Stimulated activated effector memory CD8-positive, alpha-beta T cell treated with anti-CD3 and anti-CD28 coated beads, Interleukin-12 subunit alpha, Interleukin-12 subunit beta, amount 100 ng/mL, for 72 hours (primary cell): ENCODE results near the gene SETBP1.

Experiments used
- ATAC-seq: fragments of 150-1000 bp; cut with Tn5 transposase; 2 replicates; pipeline ENCODE4 v1.10.0; 2021
- DNase-seq, 2 donors: peaks; one replicate each; pipeline ENCODE4 v3.0.0; 2021 to 2022; ENCODE audit warnings: low spot score in 2 of 2
- H3K27ac Mint-ChIP-seq: one replicate; pipeline ENCODE4 v1.8.0; 2022; ENCODE audit warnings: mild to moderate bottlenecking, mixed read lengths
- H3K36me3 Mint-ChIP-seq: one replicate; pipeline ENCODE4 v1.8.0; 2022; ENCODE audit warnings: mild to moderate bottlenecking, mixed read lengths
- H3K4me1 Mint-ChIP-seq: one replicate; pipeline ENCODE4 v1.8.0; 2022; ENCODE audit warnings: mixed read lengths
- H3K4me3 Mint-ChIP-seq: one replicate; pipeline ENCODE4 v1.8.0; 2022; ENCODE audit warnings: mild to moderate bottlenecking, mixed read lengths
- H3K9me3 Mint-ChIP-seq: one replicate; pipeline ENCODE4 v1.8.0; 2022; ENCODE audit warnings: mixed read lengths

The SETBP1 gene

DNA sequence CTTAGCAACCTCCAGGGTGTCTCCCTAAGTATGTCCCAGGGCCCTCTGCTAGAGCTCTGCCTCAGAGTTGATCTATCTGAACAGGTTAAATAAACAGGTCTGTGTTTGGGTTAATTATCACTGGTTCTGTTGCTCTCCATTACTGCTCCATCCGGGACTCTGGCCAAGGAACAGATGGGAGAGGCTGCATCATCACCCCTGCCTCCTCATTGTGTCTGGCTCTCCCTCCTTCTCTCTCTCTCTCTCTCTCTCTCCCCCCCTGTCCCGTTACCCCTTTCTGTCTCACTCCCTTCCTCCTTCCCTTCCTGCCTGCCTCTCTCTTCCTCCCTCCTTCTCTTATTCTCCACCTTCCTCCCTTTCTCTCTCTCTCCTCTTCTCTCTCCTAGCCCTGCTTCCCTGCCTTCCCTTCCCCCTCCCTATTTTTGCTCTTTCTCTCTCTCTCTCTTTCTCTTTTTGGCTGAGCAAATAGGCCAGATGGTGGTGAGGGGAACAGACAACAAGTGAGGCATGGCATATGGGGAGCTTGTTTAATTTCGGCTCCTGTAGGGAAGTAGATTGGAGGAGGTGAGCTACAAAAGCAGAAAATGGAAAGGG lies 62.1 kb downstream of the SETBP1 start:
- H3K36me3 Mint-ChIP-seq, result peaks cover 9% of the 10 kb centered on the region
- peak overlapping the region; percentile 15 for H3K27ac Mint-ChIP-seq
- H3K4me1 Mint-ChIP-seq, result peaks cover 15% of the 10 kb centered on the region
- no peak for ATAC-seq
- no peaks in the 10 kb centered on the region for H3K9me3 Mint-ChIP-seq
- DNase-seq, result no peak
- no peak overlapping the region for H3K4me3 Mint-ChIP-seq

DNA sequence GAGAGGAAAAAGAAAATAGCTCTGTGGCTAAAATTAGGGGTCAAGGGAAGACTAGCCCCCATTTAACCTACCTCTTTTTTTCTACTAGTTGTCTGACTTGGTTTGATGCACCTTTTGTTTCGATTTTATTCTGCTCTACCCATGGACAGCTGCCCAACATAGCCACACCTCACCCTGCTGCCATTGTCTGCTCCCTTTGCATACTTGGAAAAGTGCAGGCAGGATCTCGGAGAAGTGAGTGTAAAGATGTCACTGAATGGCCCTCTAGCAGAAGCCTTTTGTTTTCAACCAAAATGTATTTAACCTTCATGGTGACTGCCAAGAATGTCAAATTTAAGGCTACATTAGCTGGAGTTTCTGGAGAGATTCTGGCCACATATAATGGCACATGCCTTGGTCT lies 62.9 kb downstream of the SETBP1 start:
- Mint-ChIP-seq H3K4me3 (no peak overlapping the region), H3K9me3 (no peaks in the 10 kb centered on the region), H3K27ac (no peak overlapping the region), H3K4me1 (peaks cover 19% of the 10 kb centered on the region), H3K36me3 (peaks cover 9% of the 10 kb centered on the region)
- no peak for ATAC-seq
- DNase-seq, result no peak

DNA sequence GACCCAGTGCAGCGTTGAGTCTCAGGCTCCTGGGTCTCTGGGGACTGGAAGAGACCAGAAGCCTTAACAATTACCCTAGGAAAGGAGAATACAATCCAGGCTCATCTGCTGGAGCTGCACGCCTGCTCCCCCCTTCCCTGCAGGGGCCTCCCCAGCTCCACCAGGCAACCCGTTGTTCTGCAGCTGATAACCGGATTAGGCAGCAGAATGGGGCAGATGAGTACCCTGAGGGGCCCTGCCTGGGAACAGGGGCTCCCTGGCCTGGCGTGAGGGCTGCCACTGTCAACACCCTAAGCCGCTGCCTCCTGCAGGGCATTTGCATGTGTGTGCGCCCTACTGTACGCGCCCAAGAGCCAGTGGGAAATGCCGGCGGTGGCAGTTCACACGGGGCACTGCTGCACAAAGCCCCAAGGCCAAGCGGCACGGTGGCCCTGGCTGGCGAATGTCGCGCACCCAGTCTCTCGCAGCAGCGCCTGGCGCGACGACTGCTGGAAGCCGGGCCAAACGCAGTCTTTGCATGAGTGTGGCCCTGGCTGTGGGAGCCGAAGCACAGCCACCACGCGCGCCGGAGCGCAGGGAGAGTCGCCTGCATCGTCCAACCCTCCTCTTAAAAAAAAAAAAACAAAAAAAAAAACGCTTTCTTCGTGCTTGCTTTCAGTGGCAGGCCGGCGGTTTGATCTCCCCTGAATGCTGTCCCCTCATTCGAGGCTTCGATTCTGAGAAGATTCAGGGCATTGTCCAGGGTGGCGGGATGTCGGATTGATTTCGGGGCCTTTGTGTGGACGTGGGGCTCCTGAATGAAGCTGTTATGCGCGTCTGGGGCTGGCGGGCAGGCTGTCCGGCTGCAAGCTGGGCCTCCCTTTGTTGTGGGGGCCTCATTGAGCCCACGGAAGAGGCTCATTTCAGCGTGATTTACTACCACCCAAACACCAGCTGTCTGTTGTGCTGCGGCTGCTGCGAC lies 63.8 kb downstream of the SETBP1 start:
- H3K4me1 Mint-ChIP-seq, result peaks cover 19% of the 10 kb centered on the region

DNA sequence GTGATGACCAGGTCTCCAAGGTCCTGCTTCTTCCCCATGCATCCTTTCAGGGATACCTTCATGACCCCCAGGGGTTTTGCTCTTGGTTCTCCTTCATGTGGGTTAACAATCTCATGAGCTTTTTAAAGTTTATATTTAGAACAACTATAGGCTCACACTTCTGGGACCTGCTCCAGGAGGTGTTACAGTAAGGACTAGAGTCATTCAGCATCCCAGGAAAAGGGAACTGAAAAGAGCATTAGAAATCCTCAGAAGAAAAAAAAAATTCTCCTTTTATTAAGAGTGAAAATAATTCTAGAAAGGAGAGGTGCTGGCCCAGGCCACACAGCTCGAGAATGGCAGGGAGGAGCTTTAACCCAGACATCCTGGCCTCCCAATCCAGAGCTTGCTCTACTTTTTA lies 66.5 kb downstream of the SETBP1 start:
- DNase-seq (no peak), ATAC-seq (no peak)
- H3K27ac Mint-ChIP-seq, result no peak overlapping the region
- H3K4me3 Mint-ChIP-seq, result no peak overlapping the region
- peaks cover 45% of the 10 kb centered on the region for H3K4me1 Mint-ChIP-seq
- H3K9me3 Mint-ChIP-seq, result no peaks in the 10 kb centered on the region
- H3K36me3 Mint-ChIP-seq, result no peaks in the 10 kb centered on the region

More for the DNA sequence above, 63.8 kb downstream of the SETBP1 start:
- no peak for ATAC-seq
- peaks cover 9% of the 10 kb centered on the region for H3K36me3 Mint-ChIP-seq
- no peak for DNase-seq
- H3K9me3 Mint-ChIP-seq, result no peaks in the 10 kb centered on the region
- no peak overlapping the region for H3K27ac Mint-ChIP-seq
- H3K4me3 Mint-ChIP-seq, result no peak overlapping the region

DNA sequence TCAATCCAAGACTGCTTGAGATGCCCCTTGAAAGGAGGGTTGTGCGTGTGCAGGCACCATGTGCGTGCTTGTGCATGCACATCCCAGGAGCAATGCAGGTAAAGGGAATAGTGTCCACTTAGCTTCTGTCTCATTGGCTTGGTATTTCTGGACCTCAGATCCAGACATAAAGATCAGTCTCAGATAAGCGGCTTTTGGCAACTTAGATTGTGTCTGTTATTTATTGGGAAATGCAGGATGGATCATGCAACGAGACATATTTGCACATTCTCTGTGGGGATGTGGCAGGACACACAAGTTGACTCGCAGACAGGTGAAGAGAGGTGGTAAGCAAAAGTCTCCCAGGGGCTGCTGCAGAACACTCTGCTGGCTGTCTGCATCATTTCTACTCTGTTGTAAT lies 67.9 kb downstream of the SETBP1 start:
- Mint-ChIP-seq H3K4me1 (peaks cover 49% of the 10 kb centered on the region), H3K4me3 (no peak overlapping the region), H3K36me3 (no peaks in the 10 kb centered on the region), H3K9me3 (no peaks in the 10 kb centered on the region), H3K27ac (no peak overlapping the region)
- DNase-seq, result no peak
- no peak for ATAC-seq

DNA sequence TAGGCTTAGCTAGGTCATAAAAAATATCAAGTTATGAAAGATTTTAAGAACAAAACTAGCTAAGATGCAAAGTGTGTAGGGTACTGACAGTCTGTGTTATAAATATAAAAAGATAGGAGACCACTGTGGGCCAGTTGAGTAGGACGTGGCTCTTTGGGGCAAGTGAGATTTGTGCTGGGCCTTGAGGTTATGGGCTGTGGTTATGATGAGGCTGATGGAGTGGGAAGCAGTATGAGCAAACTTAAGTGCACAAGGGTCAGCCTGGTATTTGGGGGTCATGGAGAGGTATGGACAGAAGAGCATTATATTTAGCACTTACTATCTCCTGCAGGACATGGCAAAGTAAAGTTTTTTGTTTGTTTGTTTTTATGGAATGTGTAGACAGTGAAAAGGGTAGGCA lies 70.1 kb downstream of the SETBP1 start:
- DNase-seq, result no peak
- Mint-ChIP-seq H3K9me3 (no peaks in the 10 kb centered on the region), H3K36me3 (no peaks in the 10 kb centered on the region), H3K27ac (no peak overlapping the region), H3K4me3 (no peak overlapping the region), H3K4me1 (peaks cover 46% of the 10 kb centered on the region)
- peak; percentile 75 for ATAC-seq

DNA sequence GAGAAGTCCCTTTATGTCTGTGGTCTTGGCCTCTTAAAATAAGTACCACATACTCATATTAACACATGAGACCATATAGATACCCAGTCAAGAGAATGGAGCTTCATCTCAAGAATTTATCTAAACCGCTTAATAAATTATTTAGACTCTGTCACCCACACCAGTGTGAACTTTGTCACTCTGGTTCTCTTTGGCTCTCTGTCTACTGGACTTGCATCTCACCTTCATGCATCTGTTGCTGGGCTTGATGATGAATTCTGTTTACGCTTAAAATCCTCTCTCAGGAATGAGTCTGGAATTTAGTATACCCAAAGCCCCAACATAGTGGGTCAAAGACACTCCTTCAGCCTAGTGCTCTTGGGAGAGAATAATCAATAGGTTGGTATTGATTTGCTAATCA lies 73.9 kb downstream of the SETBP1 start:
- ATAC-seq, result no peak
- no peak for DNase-seq
- Mint-ChIP-seq H3K36me3 (peaks cover 12% of the 10 kb centered on the region), H3K4me3 (no peak overlapping the region), H3K9me3 (no peaks in the 10 kb centered on the region), H3K4me1 (peaks cover 61% of the 10 kb centered on the region), H3K27ac (no peak overlapping the region)

DNA sequence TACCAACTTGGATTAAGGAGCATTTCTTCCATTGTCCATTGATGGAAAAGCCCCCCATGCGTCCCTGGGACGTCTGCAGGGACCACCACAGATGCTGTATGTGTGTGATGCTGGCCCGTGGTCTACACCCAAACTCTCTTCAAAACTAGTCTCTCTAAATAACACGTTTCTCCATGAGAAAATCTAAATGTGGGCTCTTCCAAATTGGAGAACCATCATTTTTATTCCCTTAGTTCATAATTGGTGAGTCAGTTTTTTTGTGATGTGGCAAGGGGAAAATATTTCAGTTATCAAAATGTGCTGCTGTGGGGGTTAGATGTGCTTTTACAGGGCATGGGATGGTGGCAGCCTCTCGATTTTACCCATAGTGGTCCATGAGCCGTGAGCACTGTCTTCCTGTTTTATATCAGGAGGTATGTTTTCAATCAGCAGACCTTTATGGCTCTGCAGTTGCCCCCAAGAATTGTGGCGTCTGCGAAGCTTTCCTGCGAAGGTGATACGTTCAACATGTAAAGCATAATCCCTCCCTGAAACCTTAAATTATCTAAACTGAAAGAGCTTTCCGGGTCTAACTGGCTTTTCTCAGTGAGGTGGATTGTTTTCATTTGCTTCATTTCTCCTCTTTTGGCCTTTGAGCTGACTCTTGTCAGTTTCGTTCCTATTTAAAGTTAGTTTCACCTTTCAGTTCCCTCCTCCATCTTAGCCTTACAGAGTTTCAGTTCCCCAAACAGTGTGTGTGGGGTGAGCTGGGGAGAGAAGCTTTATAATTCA lies 78.4 kb downstream of the SETBP1 start:
- peaks cover 18% of the 10 kb centered on the region for H3K36me3 Mint-ChIP-seq
- DNase-seq (peak; percentile 15 to 78), ATAC-seq (peak; percentile 90)
- H3K9me3 Mint-ChIP-seq, result no peaks in the 10 kb centered on the region
- peak overlapping the region; percentile 91 for H3K27ac Mint-ChIP-seq
- peaks cover 50% of the 10 kb centered on the region for H3K4me1 Mint-ChIP-seq
- H3K4me3 Mint-ChIP-seq, result peak overlapping the region; percentile 56

DNA sequence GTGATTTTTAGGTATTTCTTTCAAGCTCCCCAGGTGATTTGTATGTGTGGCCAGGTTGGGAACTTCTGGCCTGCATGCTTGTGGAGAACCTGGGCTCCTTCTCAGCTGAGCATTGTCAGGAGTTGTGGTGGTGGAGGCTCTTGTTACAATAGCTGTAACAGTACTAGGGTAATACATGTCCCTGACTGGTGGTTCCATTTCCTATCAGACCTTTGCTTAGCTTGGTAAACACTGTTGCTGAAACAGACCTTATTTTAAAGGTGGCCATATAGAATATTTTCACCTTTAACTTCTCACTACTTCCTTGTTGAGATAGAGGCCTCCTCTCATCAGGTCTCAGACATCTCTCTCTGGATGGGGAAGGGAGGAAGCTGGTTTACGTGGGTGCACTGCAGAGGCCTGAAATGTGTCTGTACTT lies 79.2 kb downstream of the SETBP1 start:
- H3K4me1 Mint-ChIP-seq, result peaks cover 52% of the 10 kb centered on the region
- H3K9me3 Mint-ChIP-seq, result no peaks in the 10 kb centered on the region
- DNase-seq (peak in 1 of 2 donors; percentile 56), ATAC-seq (peak; percentile 58)
- peak overlapping the region; percentile 56 for H3K4me3 Mint-ChIP-seq
- H3K36me3 Mint-ChIP-seq, result peaks cover 18% of the 10 kb centered on the region
- peak overlapping the region; percentile 91 for H3K27ac Mint-ChIP-seq

DNA sequence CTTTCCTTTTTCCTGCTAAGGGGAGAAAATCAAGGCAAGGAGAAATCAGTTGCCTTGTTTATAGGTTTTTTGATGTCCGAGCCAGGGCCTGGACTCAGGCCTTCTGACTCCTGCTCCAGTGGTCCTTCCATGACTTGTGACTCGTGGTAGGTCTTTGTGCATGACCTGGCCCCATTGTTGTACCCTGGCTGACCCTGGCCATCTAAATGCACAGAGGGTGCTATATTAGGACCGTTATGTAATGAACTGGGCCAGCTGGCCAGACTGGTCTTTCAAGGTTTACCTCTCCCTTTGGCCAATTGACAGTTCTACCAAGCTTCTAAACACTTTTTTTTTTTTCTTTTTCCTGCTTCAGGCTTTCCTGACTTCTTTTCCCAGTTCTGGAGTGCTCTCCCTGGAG lies 81.1 kb downstream of the SETBP1 start:
- Mint-ChIP-seq H3K27ac (no peak overlapping the region), H3K9me3 (no peaks in the 10 kb centered on the region), H3K4me3 (no peak overlapping the region), H3K36me3 (peaks cover 18% of the 10 kb centered on the region), H3K4me1 (peaks cover 52% of the 10 kb centered on the region)
- no peak for DNase-seq
- ATAC-seq, result no peak

DNA sequence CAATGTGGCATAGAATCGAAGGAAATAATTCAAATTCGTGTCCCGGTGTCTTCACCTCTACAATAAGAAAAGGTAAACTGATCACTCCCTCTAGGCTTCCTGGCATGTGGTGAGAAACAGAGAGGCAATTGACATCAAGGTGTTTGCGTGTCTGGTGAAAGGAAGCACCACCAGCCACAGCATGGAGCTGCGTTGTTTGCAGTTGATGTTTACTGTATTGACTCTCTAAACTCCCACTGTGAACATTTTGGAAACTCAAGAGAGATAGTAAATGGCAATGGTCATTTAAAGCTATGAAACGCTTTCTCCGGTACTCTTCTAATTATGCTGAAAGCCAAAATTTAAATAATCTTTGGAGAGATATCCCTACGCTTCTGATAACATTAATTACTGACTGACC lies 82.6 kb downstream of the SETBP1 start:
- H3K4me1 Mint-ChIP-seq, result peaks cover 40% of the 10 kb centered on the region

DNA sequence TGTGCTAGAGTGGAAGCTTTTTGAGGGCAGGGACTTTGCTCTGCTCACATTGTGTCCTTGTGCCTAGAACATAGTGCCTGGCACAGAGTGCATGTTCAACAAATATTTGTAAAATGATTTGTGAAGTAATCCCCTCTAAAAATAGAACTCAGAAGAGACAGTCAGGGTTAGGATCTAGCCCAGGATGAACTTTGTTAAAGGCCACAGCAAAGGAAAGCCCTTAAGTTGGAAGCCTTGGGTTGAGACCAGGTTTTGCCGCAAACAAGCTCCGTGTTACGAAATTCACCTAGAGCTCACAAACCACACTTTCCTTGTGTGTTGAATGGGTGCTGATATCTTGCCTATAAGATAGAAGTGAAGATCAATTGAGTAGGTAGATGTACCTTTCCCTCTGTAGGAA lies 84.2 kb downstream of the SETBP1 start:
- DNase-seq, result no peak
- H3K4me1 Mint-ChIP-seq, result peaks cover 25% of the 10 kb centered on the region
- H3K9me3 Mint-ChIP-seq, result no peaks in the 10 kb centered on the region
- no peak overlapping the region for H3K27ac Mint-ChIP-seq
- H3K4me3 Mint-ChIP-seq, result no peak overlapping the region
- peaks cover 5% of the 10 kb centered on the region for H3K36me3 Mint-ChIP-seq
- no peak for ATAC-seq

More for the DNA sequence above, 82.6 kb downstream of the SETBP1 start:
- ATAC-seq, result no peak
- H3K4me3 Mint-ChIP-seq, result no peak overlapping the region
- no peaks in the 10 kb centered on the region for H3K9me3 Mint-ChIP-seq
- DNase-seq, result no peak
- H3K27ac Mint-ChIP-seq, result no peak overlapping the region
- peaks cover 17% of the 10 kb centered on the region for H3K36me3 Mint-ChIP-seq

DNA sequence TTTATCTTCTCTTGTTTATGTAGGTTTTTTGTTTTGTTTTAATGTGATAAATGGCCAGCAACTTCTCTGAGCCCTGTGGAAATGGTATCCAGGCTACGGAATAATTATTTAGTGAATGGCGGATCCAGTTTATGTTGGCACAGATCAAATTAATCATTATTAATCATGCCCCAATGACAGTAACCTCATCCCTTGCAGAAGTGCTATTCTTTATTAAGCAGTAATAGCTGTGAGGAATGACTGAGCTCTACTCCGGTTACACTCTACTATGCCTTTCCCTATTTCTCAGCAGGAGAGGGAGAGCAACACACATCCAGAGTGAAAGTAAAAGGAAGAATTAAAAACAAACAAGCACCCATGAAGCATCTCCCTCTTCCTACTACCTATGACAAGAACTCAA lies 84.8 kb downstream of the SETBP1 start:
- Mint-ChIP-seq H3K4me3 (no peak overlapping the region), H3K36me3 (peaks cover 5% of the 10 kb centered on the region), H3K27ac (no peak overlapping the region), H3K4me1 (peaks cover 19% of the 10 kb centered on the region), H3K9me3 (no peaks in the 10 kb centered on the region)
- ATAC-seq (no peak), DNase-seq (no peak)

DNA sequence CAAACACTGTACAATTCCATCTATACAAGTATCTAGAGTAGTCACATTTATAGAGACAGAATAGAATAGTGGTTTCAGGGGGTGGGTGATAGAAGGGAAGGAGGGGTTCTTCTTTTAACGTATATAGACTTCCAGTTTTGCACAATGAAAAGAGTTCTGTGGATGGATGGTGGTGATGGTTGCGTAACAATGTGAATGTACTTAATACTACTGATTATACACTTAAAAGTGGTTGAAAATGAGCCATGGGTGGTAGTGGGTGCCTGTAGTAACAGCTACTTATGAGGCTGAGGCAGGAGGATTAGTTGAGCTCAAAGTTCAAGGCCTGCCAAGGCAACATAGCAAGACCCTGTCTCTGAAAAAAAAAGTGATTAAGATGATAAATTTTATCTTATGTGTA lies 85.8 kb downstream of the SETBP1 start:
- peaks cover 16% of the 10 kb centered on the region for H3K4me1 Mint-ChIP-seq
- H3K36me3 Mint-ChIP-seq, result peaks cover 5% of the 10 kb centered on the region
- no peaks in the 10 kb centered on the region for H3K9me3 Mint-ChIP-seq
- no peak for ATAC-seq
- no peak for DNase-seq
- no peak overlapping the region for H3K27ac Mint-ChIP-seq
- no peak overlapping the region for H3K4me3 Mint-ChIP-seq

DNA sequence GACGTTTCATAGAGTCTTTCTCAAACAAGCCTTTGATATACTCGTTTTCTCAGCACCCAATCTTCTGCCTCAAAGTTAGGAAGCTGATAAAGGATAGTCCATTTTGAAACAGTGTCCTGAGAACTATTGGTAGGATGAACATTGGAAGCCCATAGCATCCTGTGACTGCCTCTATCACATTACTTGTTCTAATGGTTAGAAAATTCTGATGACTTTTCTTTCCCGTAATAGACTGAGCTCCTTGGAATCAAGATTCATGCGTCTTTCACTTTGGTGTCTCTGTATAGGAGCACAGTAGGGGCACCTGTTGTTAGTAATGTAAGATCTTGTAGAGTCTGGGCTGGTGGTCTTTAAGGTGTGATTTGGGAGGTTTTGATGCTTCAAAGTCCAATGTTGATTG lies 87.1 kb downstream of the SETBP1 start:
- DNase-seq, result no peak
- no peaks in the 10 kb centered on the region for H3K36me3 Mint-ChIP-seq
- H3K27ac Mint-ChIP-seq, result no peak overlapping the region
- H3K4me1 Mint-ChIP-seq, result peaks cover 8% of the 10 kb centered on the region
- ATAC-seq, result no peak
- no peaks in the 10 kb centered on the region for H3K9me3 Mint-ChIP-seq
- H3K4me3 Mint-ChIP-seq, result no peak overlapping the region
